NCI-H2196 (cell line): Measurements from ENCODE around the gene CNOT6.
A peak's percentile ranks its signal among the peaks of the same experiment; 100 is the strongest.

Experiments
- DNase-seq: peaks from one replicate; lab custom pipeline; 2025; ENCODE audit not compliant: unreplicated experiment; lab: John Stamatoyannopoulos, UW

Gene CNOT6

GRCh38 chr5:180598797-180599589 is 104.8 kb downstream of the CNOT6 start:
- DNase-seq, result no peak

GRCh38 chr5:180599590-180599914 is 105.4 kb downstream of the CNOT6 start:
- DNase-seq, result no peak

- DNase-seq, result no peak
Observed at GRCh38 chr5:180599981-180600553, 105.9 kb downstream of the CNOT6 start.

- no peak for DNase-seq
Observed at GRCh38 chr5:180600554-180601041, 106.4 kb downstream of the CNOT6 start.

- DNase-seq, result no peak
Observed at GRCh38 chr5:180601591-180602480, 107.7 kb downstream of the CNOT6 start.

- DNase-seq, result no peak
Observed at GRCh38 chr5:180602481-180603075, 108.4 kb downstream of the CNOT6 start.

- no peak for DNase-seq
Observed at GRCh38 chr5:180603076-180603594, 109.0 kb downstream of the CNOT6 start.

GRCh38 chr5:180604271-180604670 is 110.1 kb downstream of the CNOT6 start:
- DNase-seq, result no peak

- peak; percentile 81 for DNase-seq
Observed at GRCh38 chr5:180605554-180606214, 111.5 kb downstream of the CNOT6 start.

- DNase-seq, result no peak
Observed at GRCh38 chr5:180606215-180606785, 112.1 kb downstream of the CNOT6 start.

GRCh38 chr5:180607861-180608571 is 113.8 kb downstream of the CNOT6 start:
- DNase-seq, result no peak

- no peak for DNase-seq
Observed at GRCh38 chr5:180608572-180609310, 114.6 kb downstream of the CNOT6 start.

- DNase-seq, result no peak
Observed at GRCh38 chr5:180609386-180609785, 115.2 kb downstream of the CNOT6 start.

- no peak for DNase-seq
Observed at GRCh38 chr5:180609817-180610550, 115.8 kb downstream of the CNOT6 start.

GRCh38 chr5:180611140-180611850 is 117.1 kb downstream of the CNOT6 start:
- DNase-seq, result no peak

- DNase-seq, result no peak
Observed at GRCh38 chr5:180612683-180613082, 118.5 kb downstream of the CNOT6 start.

- no peak for DNase-seq
Observed at GRCh38 chr5:180613188-180613813, 119.1 kb downstream of the CNOT6 start.
